ENCODE measurements around the gene TTC23.

GRCh38 chr15:99118801-99119546 lies 130.4 kb downstream of the TTC23 start:
- TF ChIP-seq ZFX (IDR thresholded peaks at IDR 0.05; ENCODE audit: borderline replicate concordance) (no peak), CTCF (IDR thresholded peaks at IDR 0.05) (no peak)
